Vagina (tissue), 2 donors: ENCODE results near the gene PKD1.

ENCODE experiments used
- POLR2A ChIP-seq, 2 donors: fragments of 450-650 bp; IDR thresholded peaks; one replicate each; pipeline ENCODE4 v1.6.1; 2017; ENCODE audit warnings: antibody characterized with exemption in 2 of 2, mild to moderate bottlenecking in 2 of 2, moderate library complexity in 2 of 2
- POLR2AphosphoS5 ChIP-seq, 2 donors: sonication (generic); formaldehyde crosslinking; IDR thresholded peaks; one replicate each; pipeline ENCODE4 v1.9.0; 2017; ENCODE audit warnings: antibody characterized with exemption in 2 of 2, mild to moderate bottlenecking in 2 of 2, low read depth in 1 of 2; ENCODE audit not compliant: insufficient read depth in 1 of 2

DNA sequence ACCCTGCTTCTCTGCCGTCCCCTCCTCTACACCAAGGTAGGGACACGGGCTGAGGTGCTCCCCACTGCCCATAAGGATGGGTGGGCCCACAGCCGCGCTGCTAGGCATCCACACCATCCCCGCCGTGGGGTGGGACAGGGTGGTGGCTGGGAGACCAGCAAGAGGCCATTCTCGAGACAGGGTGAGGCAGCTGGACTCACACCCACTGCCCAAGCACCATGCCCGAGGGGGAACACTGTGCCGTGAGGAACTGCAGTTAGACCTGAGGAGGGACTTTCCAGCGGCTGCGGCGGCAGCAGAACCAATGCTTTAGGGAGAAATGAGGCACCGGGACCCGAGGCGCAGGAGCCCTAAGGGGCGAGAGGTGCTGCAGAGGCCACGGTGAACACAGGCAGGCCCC, 13.3 kb downstream of the PKD1 start:
- TF ChIP-seq POLR2A (IDR thresholded peaks at IDR 0.05): no peak
- TF ChIP-seq POLR2AphosphoS5 (IDR thresholded peaks at IDR 0.05; ENCODE audit: insufficient read depth in 1 of 2, low read depth in 1 of 2): no peak
